Keratinocyte (primary cell): ENCODE measurements around the gene CACNB4.

Experiments used
- EZH2 ChIP-seq: IDR thresholded peaks from one replicate; pipeline ENCODE4 v1.6.1; 2012; ENCODE audit warnings: inconsistent platforms, mild to moderate bottlenecking, low read length, moderate library complexity
- TF ChIP-seq, protein P1 (sequence below), 3 experiments: IDR thresholded peaks in 1 of 3; conservative IDR thresholded peaks in 1 of 3; optimal IDR thresholded peaks in 1 of 3; 2 replicates in 2 of 3; 3 replicates in 1 of 3; pipeline versions ENCODE3 to v1.5.1; 2011; ENCODE audit warnings: low read length in 3 of 3, mild to moderate bottlenecking in 3 of 3, moderate library complexity in 2 of 3, control low read depth in 1 of 3, inconsistent platforms in 1 of 3; ENCODE audit not compliant: insufficient read depth in 2 of 3; ENCODE audit errors: extremely low read depth in 1 of 3

DNA sequence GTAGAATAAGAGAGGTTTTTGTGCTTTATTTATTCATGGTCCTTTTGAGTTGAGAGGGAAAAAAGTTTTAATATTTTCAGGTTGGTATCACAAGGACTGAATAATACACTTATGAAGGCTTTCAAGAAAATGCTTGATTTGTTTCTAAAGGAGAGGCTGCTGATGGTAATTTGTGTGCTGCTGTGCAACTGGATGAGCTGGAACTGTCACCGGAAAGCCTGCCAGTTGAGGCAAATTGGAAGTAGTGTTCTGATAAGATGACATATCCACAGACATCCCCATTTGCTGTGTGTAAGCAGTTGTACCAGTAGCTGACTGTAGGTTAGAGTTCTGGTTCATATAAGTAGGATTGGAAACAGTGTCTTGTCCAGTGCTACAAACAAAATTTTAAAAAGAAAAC, 21.6 kb upstream of the CACNB4 start:
- TF ChIP-seq EZH2: no peak
- TF ChIP-seq, protein P1, sequence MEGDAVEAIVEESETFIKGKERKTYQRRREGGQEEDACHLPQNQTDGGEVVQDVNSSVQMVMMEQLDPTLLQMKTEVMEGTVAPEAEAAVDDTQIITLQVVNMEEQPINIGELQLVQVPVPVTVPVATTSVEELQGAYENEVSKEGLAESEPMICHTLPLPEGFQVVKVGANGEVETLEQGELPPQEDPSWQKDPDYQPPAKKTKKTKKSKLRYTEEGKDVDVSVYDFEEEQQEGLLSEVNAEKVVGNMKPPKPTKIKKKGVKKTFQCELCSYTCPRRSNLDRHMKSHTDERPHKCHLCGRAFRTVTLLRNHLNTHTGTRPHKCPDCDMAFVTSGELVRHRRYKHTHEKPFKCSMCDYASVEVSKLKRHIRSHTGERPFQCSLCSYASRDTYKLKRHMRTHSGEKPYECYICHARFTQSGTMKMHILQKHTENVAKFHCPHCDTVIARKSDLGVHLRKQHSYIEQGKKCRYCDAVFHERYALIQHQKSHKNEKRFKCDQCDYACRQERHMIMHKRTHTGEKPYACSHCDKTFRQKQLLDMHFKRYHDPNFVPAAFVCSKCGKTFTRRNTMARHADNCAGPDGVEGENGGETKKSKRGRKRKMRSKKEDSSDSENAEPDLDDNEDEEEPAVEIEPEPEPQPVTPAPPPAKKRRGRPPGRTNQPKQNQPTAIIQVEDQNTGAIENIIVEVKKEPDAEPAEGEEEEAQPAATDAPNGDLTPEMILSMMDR (optimal IDR thresholded peaks at IDR 0.05 in 1 of 3, IDR thresholded peaks at IDR 0.05 in 1 of 3, conservative IDR thresholded peaks at IDR 0.05 in 1 of 3; ENCODE audit: extremely low read depth in 1 of 3, insufficient read depth in 2 of 3, low read length in 3 of 3): no peak
